Measurements from ENCODE around the gene FCHO1.
A peak's percentile ranks its signal among the peaks of the same experiment; 100 is the strongest.
"Not testable (repeated sequence)": the region's sequence is repeated elsewhere in the genome, so short reads cannot be mapped to it uniquely, and the experiment has no call there.

FCHO1 gene

DNA sequence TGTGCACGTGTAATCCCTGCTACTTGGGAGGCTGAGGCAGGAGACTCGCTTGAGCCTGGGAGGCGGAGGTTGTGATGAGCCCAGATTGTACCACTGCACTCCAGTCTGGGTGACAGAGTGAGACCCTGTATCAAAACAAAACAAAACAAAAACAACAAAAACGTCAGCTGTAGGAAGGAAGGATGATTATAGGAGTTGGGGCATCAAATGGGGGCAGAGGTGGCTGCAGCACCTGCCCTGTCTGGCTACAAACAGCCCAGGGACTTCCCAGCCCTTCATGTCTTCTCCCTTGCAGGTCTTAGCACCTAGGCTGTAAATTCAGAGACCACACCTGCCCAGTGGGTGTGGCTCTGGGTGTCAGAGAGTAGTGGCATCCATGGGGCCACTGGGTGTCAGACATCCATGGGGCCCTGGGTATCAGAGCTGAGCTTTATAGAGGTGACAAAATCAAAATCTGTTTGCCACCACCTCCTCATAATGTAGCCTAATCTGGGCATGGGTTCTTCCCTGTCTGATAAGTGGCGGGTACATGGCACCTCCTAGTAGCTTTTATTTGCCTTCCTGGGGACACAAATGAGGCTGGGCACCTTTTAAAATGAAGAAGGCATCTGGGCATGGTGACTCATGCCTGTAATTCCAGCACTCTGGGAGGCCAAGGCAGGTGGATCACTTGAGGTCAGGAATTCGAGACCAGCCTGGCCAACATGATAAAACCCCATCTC is 38.9 kb downstream of the FCHO1 start:
- H3K4me3 ChIP-seq (ENCODE audit: insufficient read depth, low read depth, low read length, poor library complexity, severe bottlenecking) = no peak overlapping the region
- H3K9me3 ChIP-seq (ENCODE audit: control insufficient read depth, low read length) = no peaks in the 10 kb centered on the region
- H3K27ac ChIP-seq (ENCODE audit: insufficient read depth, low read length, poor library complexity, severe bottlenecking) = no peak overlapping the region
- peaks cover 15% of the 10 kb centered on the region for H3K4me1 ChIP-seq (ENCODE audit: control insufficient read depth, insufficient read depth, low read length, poor library complexity, severe bottlenecking)
- H3K27me3 ChIP-seq (replicated peaks; ENCODE audit: control insufficient read depth, insufficient read depth, low read length, poor library complexity, severe bottlenecking) = no peaks in the 10 kb centered on the region
- no peak for DNase-seq
- peaks cover 20% of the 10 kb centered on the region for H3K36me3 ChIP-seq (ENCODE audit: control insufficient read depth, insufficient read depth, low read length)

- H3K27me3 ChIP-seq (replicated peaks; ENCODE audit: control insufficient read depth, insufficient read depth, low read length, poor library complexity, severe bottlenecking) = no peaks in the 10 kb centered on the region
- DNase-seq = no peak
- H3K27ac ChIP-seq (ENCODE audit: insufficient read depth, low read length, poor library complexity, severe bottlenecking) = no peak overlapping the region
- H3K9me3 ChIP-seq (ENCODE audit: control insufficient read depth, low read length) = no peaks in the 10 kb centered on the region
- peaks cover 29% of the 10 kb centered on the region for H3K4me1 ChIP-seq (ENCODE audit: control insufficient read depth, insufficient read depth, low read length, poor library complexity, severe bottlenecking)
- H3K4me3 ChIP-seq (ENCODE audit: insufficient read depth, low read depth, low read length, poor library complexity, severe bottlenecking) = no peak overlapping the region
- no peaks in the 10 kb centered on the region for H3K36me3 ChIP-seq (ENCODE audit: control insufficient read depth, insufficient read depth, low read length)
Measured at GRCh38 chr19:17794412-17794730, 43.1 kb downstream of the FCHO1 start.

- H3K36me3 ChIP-seq (ENCODE audit: control insufficient read depth, insufficient read depth, low read length) = no peaks in the 10 kb centered on the region
- H3K27me3 ChIP-seq (replicated peaks; ENCODE audit: control insufficient read depth, insufficient read depth, low read length, poor library complexity, severe bottlenecking) = no peaks in the 10 kb centered on the region
- H3K9me3 ChIP-seq (ENCODE audit: control insufficient read depth, low read length) = no peaks in the 10 kb centered on the region
- no peak within 1 kb of the TSS for H3K27ac ChIP-seq (ENCODE audit: insufficient read depth, low read length, poor library complexity, severe bottlenecking)
- H3K4me3 ChIP-seq (ENCODE audit: insufficient read depth, low read depth, low read length, poor library complexity, severe bottlenecking) = peak within 1 kb of the TSS; percentile 48
- H3K4me1 ChIP-seq (ENCODE audit: control insufficient read depth, insufficient read depth, low read length, poor library complexity, severe bottlenecking) = peaks cover 29% of the 10 kb centered on the region
- peak in 1 of 3 donors; percentile 41 for DNase-seq
Measured at GRCh38 chr19:17794731-17795494, 43.6 kb downstream of the FCHO1 start, which contains the start of gene B3GNT3. TSS of gene B3GNT3 (plus strand) at chr19:17795138. CDS start at chr19:17807808, 12,670 bp downstream.

GRCh38 chr19:17795495-17795856 is 44.2 kb downstream of the FCHO1 start:
- H3K27me3 ChIP-seq (replicated peaks; ENCODE audit: control insufficient read depth, insufficient read depth, low read length, poor library complexity, severe bottlenecking) = no peaks in the 10 kb centered on the region
- no peak for DNase-seq
- H3K27ac ChIP-seq (ENCODE audit: insufficient read depth, low read length, poor library complexity, severe bottlenecking) = no peak overlapping the region
- H3K36me3 ChIP-seq (ENCODE audit: control insufficient read depth, insufficient read depth, low read length) = no peaks in the 10 kb centered on the region
- peak overlapping the region; percentile 48 for H3K4me3 ChIP-seq (ENCODE audit: insufficient read depth, low read depth, low read length, poor library complexity, severe bottlenecking)
- peaks cover 29% of the 10 kb centered on the region for H3K4me1 ChIP-seq (ENCODE audit: control insufficient read depth, insufficient read depth, low read length, poor library complexity, severe bottlenecking)
- no peaks in the 10 kb centered on the region for H3K9me3 ChIP-seq (ENCODE audit: control insufficient read depth, low read length)

DNA sequence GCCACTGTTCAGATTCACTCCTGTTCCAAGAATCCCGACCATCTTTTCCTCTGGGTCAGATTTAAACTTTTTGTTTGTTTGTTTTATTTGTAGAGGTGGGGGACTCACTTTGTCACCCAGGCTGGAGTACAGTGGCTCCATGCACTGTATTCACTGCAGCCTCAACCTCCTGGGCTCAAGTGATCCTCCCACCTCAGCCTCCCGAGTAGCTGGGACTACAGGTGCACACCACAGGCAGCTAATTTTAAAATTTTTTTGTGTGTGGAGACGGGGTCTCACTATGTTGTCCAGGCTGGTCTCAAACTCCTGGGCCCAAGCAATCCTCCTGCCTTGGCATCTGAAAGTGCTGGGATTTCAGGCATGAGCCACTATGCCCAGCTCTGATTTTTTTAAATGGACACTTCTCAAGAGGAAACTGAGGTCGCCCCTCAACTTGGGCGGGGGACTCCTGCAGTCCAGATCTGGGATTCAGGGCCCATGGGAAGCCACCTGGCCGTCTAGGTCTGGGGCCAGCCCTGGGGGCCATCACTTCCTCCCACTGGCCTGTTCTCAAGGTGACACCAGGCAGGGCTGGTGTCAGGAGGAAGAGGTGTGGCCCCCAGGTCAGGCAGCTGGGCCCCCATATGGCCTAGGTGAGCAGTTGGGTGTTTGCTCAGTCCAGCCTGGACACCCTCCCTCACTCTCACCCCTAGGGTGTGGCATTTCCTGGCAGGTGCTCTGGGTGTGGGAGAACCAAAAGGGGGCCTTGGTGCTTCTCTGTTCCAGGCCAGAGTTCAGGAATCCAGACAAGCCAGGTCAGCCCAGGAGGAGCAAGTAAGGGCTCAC is 44.9 kb downstream of the FCHO1 start:
- no peaks in the 10 kb centered on the region for H3K36me3 ChIP-seq (ENCODE audit: control insufficient read depth, insufficient read depth, low read length)
- no peak overlapping the region for H3K4me3 ChIP-seq (ENCODE audit: insufficient read depth, low read depth, low read length, poor library complexity, severe bottlenecking)
- no peak for DNase-seq
- H3K27me3 ChIP-seq (replicated peaks; ENCODE audit: control insufficient read depth, insufficient read depth, low read length, poor library complexity, severe bottlenecking) = no peaks in the 10 kb centered on the region
- H3K27ac ChIP-seq (ENCODE audit: insufficient read depth, low read length, poor library complexity, severe bottlenecking) = no peak overlapping the region
- H3K4me1 ChIP-seq (ENCODE audit: control insufficient read depth, insufficient read depth, low read length, poor library complexity, severe bottlenecking) = peaks cover 28% of the 10 kb centered on the region
- no peaks in the 10 kb centered on the region for H3K9me3 ChIP-seq (ENCODE audit: control insufficient read depth, low read length)

GRCh38 chr19:17796838-17797423 is 45.7 kb downstream of the FCHO1 start:
- H3K36me3 ChIP-seq (ENCODE audit: control insufficient read depth, insufficient read depth, low read length) = no peaks in the 10 kb centered on the region
- no peak for DNase-seq
- H3K4me1 ChIP-seq (ENCODE audit: control insufficient read depth, insufficient read depth, low read length, poor library complexity, severe bottlenecking) = peaks cover 21% of the 10 kb centered on the region
- H3K9me3 ChIP-seq (ENCODE audit: control insufficient read depth, low read length) = no peaks in the 10 kb centered on the region
- no peaks in the 10 kb centered on the region for H3K27me3 ChIP-seq (replicated peaks; ENCODE audit: control insufficient read depth, insufficient read depth, low read length, poor library complexity, severe bottlenecking)
- H3K4me3 ChIP-seq (ENCODE audit: insufficient read depth, low read depth, low read length, poor library complexity, severe bottlenecking) = no peak overlapping the region
- H3K27ac ChIP-seq (ENCODE audit: insufficient read depth, low read length, poor library complexity, severe bottlenecking) = no peak overlapping the region

GRCh38 chr19:17797424-17798201 is 46.3 kb downstream of the FCHO1 start:
- Histone ChIP-seq H3K4me1 (ENCODE audit: control insufficient read depth, insufficient read depth, low read length, poor library complexity, severe bottlenecking) (peaks cover 27% of the 10 kb centered on the region), H3K36me3 (ENCODE audit: control insufficient read depth, insufficient read depth, low read length) (no peaks in the 10 kb centered on the region), H3K9me3 (ENCODE audit: control insufficient read depth, low read length) (no peaks in the 10 kb centered on the region), H3K4me3 (ENCODE audit: insufficient read depth, low read depth, low read length, poor library complexity, severe bottlenecking) (no peak overlapping the region), H3K27me3 (replicated peaks; ENCODE audit: control insufficient read depth, insufficient read depth, low read length, poor library complexity, severe bottlenecking) (no peaks in the 10 kb centered on the region), H3K27ac (ENCODE audit: insufficient read depth, low read length, poor library complexity, severe bottlenecking) (no peak overlapping the region)
- DNase-seq = no peak

DNA sequence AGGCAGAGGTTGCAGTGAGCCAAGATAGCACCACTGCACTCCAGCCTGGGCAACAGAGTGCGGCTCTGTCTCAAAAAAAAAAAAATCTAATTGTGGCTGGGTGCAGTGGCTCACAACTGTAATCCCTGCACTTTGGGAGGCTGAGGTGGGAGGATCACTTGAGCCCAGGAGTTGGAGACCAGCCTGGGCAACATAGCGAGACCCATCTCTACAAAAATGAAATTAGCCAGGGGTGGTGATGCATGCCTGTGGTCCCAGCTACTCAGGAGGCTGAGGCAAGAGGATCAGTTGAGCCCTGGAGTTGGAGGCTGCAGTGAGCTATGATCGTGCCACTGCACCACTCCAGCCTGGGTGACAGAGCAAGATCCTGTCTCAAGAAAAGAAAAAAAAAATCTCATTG is 47.3 kb downstream of the FCHO1 start:
- not testable (repeated sequence) for H3K4me3 ChIP-seq (ENCODE audit: insufficient read depth, low read depth, low read length, poor library complexity, severe bottlenecking); H3K36me3 ChIP-seq (ENCODE audit: control insufficient read depth, insufficient read depth, low read length); H3K27me3 ChIP-seq (replicated peaks; ENCODE audit: control insufficient read depth, insufficient read depth, low read length, poor library complexity, severe bottlenecking); H3K27ac ChIP-seq (ENCODE audit: insufficient read depth, low read length, poor library complexity, severe bottlenecking); H3K9me3 ChIP-seq (ENCODE audit: control insufficient read depth, low read length); DNase-seq
- peaks cover 36% of the 10 kb centered on the region for H3K4me1 ChIP-seq (ENCODE audit: control insufficient read depth, insufficient read depth, low read length, poor library complexity, severe bottlenecking)

- no peak overlapping the region for H3K27ac ChIP-seq (ENCODE audit: insufficient read depth, low read length, poor library complexity, severe bottlenecking)
- no peaks in the 10 kb centered on the region for H3K9me3 ChIP-seq (ENCODE audit: control insufficient read depth, low read length)
- H3K27me3 ChIP-seq (replicated peaks; ENCODE audit: control insufficient read depth, insufficient read depth, low read length, poor library complexity, severe bottlenecking) = no peaks in the 10 kb centered on the region
- no peak for DNase-seq
- H3K4me1 ChIP-seq (ENCODE audit: control insufficient read depth, insufficient read depth, low read length, poor library complexity, severe bottlenecking) = peaks cover 15% of the 10 kb centered on the region
- H3K4me3 ChIP-seq (ENCODE audit: insufficient read depth, low read depth, low read length, poor library complexity, severe bottlenecking) = no peak overlapping the region
- no peaks in the 10 kb centered on the region for H3K36me3 ChIP-seq (ENCODE audit: control insufficient read depth, insufficient read depth, low read length)
Measured at GRCh38 chr19:17802137-17802858, 51.0 kb downstream of the FCHO1 start.
